Effector memory CD4-positive, alpha-beta T cell (primary cell): ENCODE data around the gene SPEF1.
A peak's percentile ranks its signal among the peaks of the same experiment; 100 is the strongest.

Experiments used
- DNase-seq, 3 donors: peaks; one replicate each; pipeline ENCODE4 v3.0.0-alpha.2; 2020
- H3K27ac ChIP-seq: 2 replicates; pipeline ENCODE4 v1.7.0; 2013; ENCODE audit warnings: mild to moderate bottlenecking, low read length, moderate library complexity; ENCODE audit not compliant: insufficient read depth, poor library complexity, severe bottlenecking
- H3K27me3 ChIP-seq: replicated peaks from 2 replicates; pipeline ENCODE4 v1.7.0; 2013; ENCODE audit warnings: mild to moderate bottlenecking, low read length; ENCODE audit not compliant: insufficient read depth, control insufficient read depth, poor library complexity, severe bottlenecking
- H3K36me3 ChIP-seq: 2 replicates; pipeline ENCODE4 v1.7.0; 2013; ENCODE audit warnings: mild to moderate bottlenecking, low read length, moderate library complexity; ENCODE audit not compliant: control insufficient read depth, insufficient read depth
- H3K4me1 ChIP-seq: 2 replicates; pipeline ENCODE4 v1.7.0; 2013; ENCODE audit warnings: low read length, mild to moderate bottlenecking; ENCODE audit not compliant: control insufficient read depth, insufficient read depth, poor library complexity, severe bottlenecking
- H3K4me3 ChIP-seq: 2 replicates; pipeline ENCODE4 v1.7.0; 2013; ENCODE audit warnings: low read length, low read depth, mild to moderate bottlenecking; ENCODE audit not compliant: insufficient read depth, poor library complexity, severe bottlenecking
- H3K9me3 ChIP-seq: 2 replicates; pipeline ENCODE4 v1.7.0; 2013; ENCODE audit warnings: mild to moderate bottlenecking, low read length, moderate library complexity; ENCODE audit not compliant: control insufficient read depth

The SPEF1 gene

GRCh38 chr20:3755814-3756480, 25.3 kb downstream of the SPEF1 start:
- H3K4me1 ChIP-seq, result no peaks in the 10 kb centered on the region
- no peak overlapping the region for H3K27ac ChIP-seq
- H3K27me3 ChIP-seq, result no peaks in the 10 kb centered on the region
- H3K9me3 ChIP-seq, result no peaks in the 10 kb centered on the region
- H3K36me3 ChIP-seq, result no peaks in the 10 kb centered on the region
- no peak overlapping the region for H3K4me3 ChIP-seq
- no peak for DNase-seq

- H3K4me3 ChIP-seq, result no peak overlapping the region
- DNase-seq, result no peak
- H3K9me3 ChIP-seq, result no peaks in the 10 kb centered on the region
- H3K4me1 ChIP-seq, result no peaks in the 10 kb centered on the region
- H3K27ac ChIP-seq, result no peak overlapping the region
- no peaks in the 10 kb centered on the region for H3K27me3 ChIP-seq
- H3K36me3 ChIP-seq, result no peaks in the 10 kb centered on the region
Measured at GRCh38 chr20:3755269-3755668, 26.0 kb downstream of the SPEF1 start.

GRCh38 chr20:3754276-3754630, 27.0 kb downstream of the SPEF1 start:
- no peak for DNase-seq
- H3K9me3 ChIP-seq, result no peaks in the 10 kb centered on the region
- H3K36me3 ChIP-seq, result no peaks in the 10 kb centered on the region
- no peaks in the 10 kb centered on the region for H3K4me1 ChIP-seq
- H3K4me3 ChIP-seq, result no peak overlapping the region
- H3K27me3 ChIP-seq, result no peaks in the 10 kb centered on the region
- H3K27ac ChIP-seq, result no peak overlapping the region

GRCh38 chr20:3753501-3754275, 27.6 kb downstream of the SPEF1 start:
- Histone ChIP-seq H3K27ac (no peak overlapping the region), H3K4me1 (no peaks in the 10 kb centered on the region), H3K4me3 (no peak overlapping the region), H3K9me3 (no peaks in the 10 kb centered on the region), H3K27me3 (no peaks in the 10 kb centered on the region), H3K36me3 (no peaks in the 10 kb centered on the region)
- DNase-seq, result no peak

GRCh38 chr20:3753098-3753497, 28.1 kb downstream of the SPEF1 start:
- DNase-seq, result peak in 2 of 3 donors; percentile 25 to 52
- Histone ChIP-seq H3K27me3 (no peaks in the 10 kb centered on the region), H3K4me1 (no peaks in the 10 kb centered on the region), H3K9me3 (no peaks in the 10 kb centered on the region), H3K36me3 (no peaks in the 10 kb centered on the region), H3K27ac (no peak overlapping the region), H3K4me3 (no peak overlapping the region)

- Histone ChIP-seq H3K27me3 (no peaks in the 10 kb centered on the region), H3K36me3 (no peaks in the 10 kb centered on the region), H3K9me3 (no peaks in the 10 kb centered on the region), H3K4me1 (no peaks in the 10 kb centered on the region), H3K4me3 (peak overlapping the region; percentile 35), H3K27ac (no peak overlapping the region)
- no peak for DNase-seq
Measured at GRCh38 chr20:3752386-3752759, 28.9 kb downstream of the SPEF1 start.

- no peaks in the 10 kb centered on the region for H3K4me1 ChIP-seq
- peak overlapping the region; percentile 35 for H3K4me3 ChIP-seq
- H3K36me3 ChIP-seq, result no peaks in the 10 kb centered on the region
- H3K27ac ChIP-seq, result no peak overlapping the region
- DNase-seq, result peak; percentile 26 to 58 (median 31)
- no peaks in the 10 kb centered on the region for H3K9me3 ChIP-seq
- H3K27me3 ChIP-seq, result no peaks in the 10 kb centered on the region
Measured at GRCh38 chr20:3751675-3752385, 29.4 kb downstream of the SPEF1 start.

GRCh38 chr20:3751305-3751674, 30.0 kb downstream of the SPEF1 start:
- H3K36me3 ChIP-seq, result no peaks in the 10 kb centered on the region
- no peak for DNase-seq

GRCh38 chr20:3749689-3750531, 31.3 kb downstream of the SPEF1 start:
- Histone ChIP-seq H3K4me3 (no peak overlapping the region), H3K4me1 (peaks cover 10% of the 10 kb centered on the region), H3K9me3 (no peaks in the 10 kb centered on the region), H3K27me3 (no peaks in the 10 kb centered on the region), H3K36me3 (no peaks in the 10 kb centered on the region), H3K27ac (no peak overlapping the region)
- DNase-seq, result no peak

More at GRCh38 chr20:3751305-3751674, 30.0 kb downstream of the SPEF1 start:
- Histone ChIP-seq H3K4me1 (no peaks in the 10 kb centered on the region), H3K4me3 (no peak overlapping the region), H3K27me3 (no peaks in the 10 kb centered on the region), H3K9me3 (no peaks in the 10 kb centered on the region), H3K27ac (no peak overlapping the region)
